Smooth muscle cell (in vitro differentiated cells): Measurements from ENCODE around the gene LRRC39. TPM values are rescaled to one million over a fixed set of nuclear protein-coding genes. Genes with fewer than 3 reads are reported as not detected.

ENCODE experiments used
- DNase-seq: peaks from one replicate; lab custom pipeline; 2025; ENCODE audit not compliant: unreplicated experiment; lab: John Stamatoyannopoulos, UW
- H2AFZ ChIP-seq: fragments of 200-600 bp; sonication (generic); 2 replicates; pipeline ENCODE4 v1.6.0; 2016; ENCODE audit warnings: antibody characterized with exemption, low read depth, mild to moderate bottlenecking
- H3F3A ChIP-seq: fragments of 200-600 bp; sonication (generic); 2 replicates; pipeline ENCODE4 v1.6.0; 2017; ENCODE audit warnings: antibody characterized with exemption, low read depth
- H3K27ac ChIP-seq: fragments of 200-600 bp; sonication (generic); 2 replicates; pipeline ENCODE4 v1.5.1; 2016; ENCODE audit warnings: low read depth, mild to moderate bottlenecking
- H3K27me3 ChIP-seq: fragments of 200-600 bp; sonication (generic); 2 replicates; pipeline ENCODE4 v1.6.1; 2016; ENCODE audit warnings: low read depth, mild to moderate bottlenecking
- H3K36me3 ChIP-seq: fragments of 200-600 bp; sonication (generic); 2 replicates; pipeline ENCODE4 v1.5.1; 2016; ENCODE audit warnings: low read depth
- H3K4me1 ChIP-seq: fragments of 200-600 bp; sonication (generic); 2 replicates; pipeline ENCODE4 v1.5.1; 2016; ENCODE audit warnings: low read depth
- H3K4me2 ChIP-seq: fragments of 200-600 bp; sonication (generic); 2 replicates; pipeline ENCODE4 v1.6.0; 2016; ENCODE audit warnings: mild to moderate bottlenecking
- H3K4me3 ChIP-seq: fragments of 200-600 bp; sonication (generic); 2 replicates; pipeline ENCODE4 v1.5.1; 2016; ENCODE audit warnings: mild to moderate bottlenecking
- H3K79me2 ChIP-seq: fragments of 200-600 bp; sonication (generic); 2 replicates; pipeline ENCODE4 v1.6.0; 2016; ENCODE audit warnings: low read depth, mild to moderate bottlenecking
- H3K9ac ChIP-seq: fragments of 200-600 bp; sonication (generic); 2 replicates; pipeline ENCODE4 v1.6.0; 2016; ENCODE audit warnings: low read depth
- H3K9me3 ChIP-seq: fragments of 200-600 bp; sonication (generic); replicated peaks from 2 replicates; pipeline ENCODE4 v1.5.1; 2016; ENCODE audit warnings: low read depth
- H4K20me1 ChIP-seq: fragments of 200-600 bp; sonication (generic); 2 replicates; pipeline ENCODE4 v1.6.0; 2016; ENCODE audit warnings: low read depth
- CTCF ChIP-seq: fragments of 200-600 bp; sonication (generic); IDR thresholded peaks from 2 replicates; pipeline ENCODE4 v1.5.1; 2017; ENCODE audit warnings: borderline replicate concordance, mild to moderate bottlenecking, antibody characterized with exemption; ENCODE audit not compliant: insufficient read depth, poor library complexity, severe bottlenecking
- WGBS: methylation state at CpG from one replicate; pipeline ENCODE4 v1.1.7; 2016; ENCODE audit warnings: low lambda C conversion rate; 5-methylcytosine and 5-hydroxymethylcytosine counted together
- polyA plus RNA-seq: library from polyadenylated mRNA; unstranded; fragments of >200 nt; fragmentation: Nextera tagmentation; extraction: Ambion mirVana; gene quantifications from 2 replicates; pipeline ENCODE4 v1.2.1, GENCODE V29; 2016
- total RNA-seq: library from RNA; depleted of rRNA; stranded (reverse); fragments of >200 nt; gene quantifications from 2 replicates; pipeline ENCODE4 v1.2.3, GENCODE V29; 2014

Gene LRRC39
- total and polyA plus RNA-seq, 2 experiments from 2014 or later = 0.13 TPM; not detected in 1

- WGBS = 79% methylated on average over 3 of the region's 3 CpGs
- no peak for TF ChIP-seq CTCF
- DNase-seq = no peak
- Histone ChIP-seq H3F3A (no peaks in the 10 kb centered on the region), H3K4me2 (no peak overlapping the region), H3K79me2 (no peaks in the 10 kb centered on the region), H3K36me3 (peaks cover 35% of the 10 kb centered on the region), H3K4me1 (no peaks in the 10 kb centered on the region), H2AFZ (no peak overlapping the region), H3K9me3 (no peaks in the 10 kb centered on the region), H4K20me1 (no peaks in the 10 kb centered on the region), H3K4me3 (no peak overlapping the region), H3K27me3 (no peaks in the 10 kb centered on the region), H3K27ac (no peak overlapping the region), H3K9ac (no peak overlapping the region)
Observed at GRCh38 chr1:100145116-100145515, 32.9 kb downstream of the LRRC39 start.

GRCh38 chr1:100142343-100142742, 35.7 kb downstream of the LRRC39 start:
- peaks cover 45% of the 10 kb centered on the region for H3K36me3 ChIP-seq
- 92% methylated on average over 3 of the region's 3 CpGs for whole genome bisulfite sequencing

GRCh38 chr1:100141192-100141591, 36.9 kb downstream of the LRRC39 start:
- H3K36me3 ChIP-seq = peaks cover 45% of the 10 kb centered on the region
- 98% methylated on average over 4 of the region's 4 CpGs for WGBS
- TF ChIP-seq CTCF = no peak

More at GRCh38 chr1:100142343-100142742, 35.7 kb downstream of the LRRC39 start:
- Histone ChIP-seq H3K9me3 (no peaks in the 10 kb centered on the region), H3K27me3 (no peaks in the 10 kb centered on the region), H3K79me2 (no peaks in the 10 kb centered on the region), H3K9ac (no peak overlapping the region), H4K20me1 (no peaks in the 10 kb centered on the region), H3K4me2 (no peak overlapping the region), H3K4me1 (no peaks in the 10 kb centered on the region), H3F3A (no peaks in the 10 kb centered on the region), H2AFZ (no peak overlapping the region), H3K27ac (no peak overlapping the region), H3K4me3 (no peak overlapping the region)
- TF ChIP-seq CTCF = no peak
- DNase-seq = no peak

GRCh38 chr1:100137602-100138001, 40.5 kb downstream of the LRRC39 start:
- TF ChIP-seq CTCF = no peak
- Histone ChIP-seq H3K4me2 (no peak overlapping the region), H3K4me3 (no peak overlapping the region), H3F3A (no peaks in the 10 kb centered on the region), H3K27me3 (no peaks in the 10 kb centered on the region), H4K20me1 (no peaks in the 10 kb centered on the region), H3K79me2 (peaks cover 17% of the 10 kb centered on the region), H3K9me3 (no peaks in the 10 kb centered on the region), H3K36me3 (peaks cover 23% of the 10 kb centered on the region), H3K4me1 (peaks cover 10% of the 10 kb centered on the region), H3K9ac (no peak overlapping the region), H3K27ac (no peak overlapping the region), H2AFZ (no peak overlapping the region)
- no peak for DNase-seq
- WGBS = 97% methylated on average over 2 of the region's 2 CpGs

More at GRCh38 chr1:100141192-100141591, 36.9 kb downstream of the LRRC39 start:
- Histone ChIP-seq H3K27ac (no peak overlapping the region), H3K4me1 (no peaks in the 10 kb centered on the region), H3F3A (no peaks in the 10 kb centered on the region), H3K4me3 (no peak overlapping the region), H3K9me3 (no peaks in the 10 kb centered on the region), H3K9ac (no peak overlapping the region), H3K27me3 (no peaks in the 10 kb centered on the region), H4K20me1 (no peaks in the 10 kb centered on the region), H3K79me2 (no peaks in the 10 kb centered on the region), H3K4me2 (no peak overlapping the region), H2AFZ (no peak overlapping the region)
- no peak for DNase-seq
